Endothelial cell of umbilical vein (primary cell): ENCODE data around the gene SPACA7. TPM values are rescaled to one million over a fixed set of nuclear protein-coding genes. Genes with fewer than 3 reads are reported as not detected.

Experiments used
- BruUV-seq: library from RNA; stranded (reverse); fragments of 400-500 nt; replicated peaks from 2 replicates; lab custom pipeline; 2021; lab: Mats Ljungman, UMichigan
- CTCF ChIA-PET: fragments of 300-600, 350-600 bp; sonication (Branson Sonifier 250); formaldehyde crosslinking; loops from one replicate; lab custom pipeline; 2021; ENCODE audit warnings: antibody characterized with exemption, inconsistent platforms; lab: Charles Lee
- POLR2A ChIA-PET: fragments of 300-600, 350-600 bp; sonication (Branson Sonifier 250); formaldehyde crosslinking; loops from one replicate; lab custom pipeline; 2021; ENCODE audit warnings: antibody characterized with exemption, inconsistent platforms; lab: Charles Lee
- DNase-seq: peaks from one replicate; pipeline ENCODE4 v3.0.0-alpha.2; 2011; ENCODE audit warnings: low read depth, low spot score
- FAIRE-seq: peaks from 2 replicates; lab custom pipeline; 2011; peaks lifted over from hg19 to GRCh38; lab: Jason Lieb, UNC
- H2AFZ ChIP-seq: 2 replicates; pipeline ENCODE4 v1.6.0; 2012; ENCODE audit warnings: low read depth, low read length, control low read depth, inconsistent platforms
- H3K27ac ChIP-seq: 2 replicates; pipeline ENCODE4 v1.5.1; 2011; ENCODE audit warnings: low read depth, mild to moderate bottlenecking, control low read depth, low read length, moderate library complexity; ENCODE audit not compliant: insufficient read depth
- H3K27me3 ChIP-seq, 2 experiments: 2 replicates each; pipeline versions ENCODE4 v1.6.0 to v1.6.1; 2011; ENCODE audit warnings: low read length in 2 of 2, mixed read lengths in 1 of 2; ENCODE audit not compliant: control insufficient read depth in 2 of 2, insufficient read depth in 2 of 2
- H3K36me3 ChIP-seq, 2 experiments: 2 replicates in 1 of 2; 3 replicates in 1 of 2; pipeline ENCODE4 v1.5.1; 2011; ENCODE audit warnings: low read length in 2 of 2, mild to moderate bottlenecking in 1 of 2, moderate library complexity in 1 of 2; ENCODE audit not compliant: control insufficient read depth in 2 of 2, insufficient read depth in 2 of 2; ENCODE audit errors: extremely low read depth in 1 of 2
- H3K4me1 ChIP-seq: 3 replicates; pipeline ENCODE4 v1.5.1; 2011; ENCODE audit warnings: mild to moderate bottlenecking, low read length; ENCODE audit not compliant: control insufficient read depth, insufficient read depth; ENCODE audit errors: extremely low read depth
- H3K4me2 ChIP-seq: 2 replicates; pipeline ENCODE4 v1.6.1; 2011; ENCODE audit warnings: low read length, control low read depth, mixed read lengths; ENCODE audit not compliant: insufficient read depth
- H3K4me3 ChIP-seq, 3 experiments: fragments of 200-600 bp in 1 of 3; sonication (generic), shearing (Covaris generic) in 1 of 3; replicated peaks in 1 of 3; 2 replicates each; pipeline ENCODE4 v1.5.1; 2011 to 2016; ENCODE audit warnings: control low read depth in 3 of 3, low read length in 3 of 3, mild to moderate bottlenecking in 2 of 3, inconsistent platforms in 1 of 3, low read depth in 1 of 3, moderate library complexity in 1 of 3; ENCODE audit not compliant: insufficient read depth in 1 of 3
- H3K79me2 ChIP-seq: 2 replicates; pipeline ENCODE4 v1.6.0; 2012; ENCODE audit warnings: low read length, inconsistent platforms; ENCODE audit not compliant: control insufficient read depth, insufficient read depth
- H3K9ac ChIP-seq: replicated peaks from 2 replicates; pipeline ENCODE3; 2011; ENCODE audit warnings: low read length, control low read depth; ENCODE audit not compliant: insufficient read depth; ENCODE audit errors: extremely low read depth
- H3K9me1 ChIP-seq: replicated peaks from 3 replicates; pipeline ENCODE4 v1.6.0; 2011; ENCODE audit warnings: mild to moderate bottlenecking, low read length; ENCODE audit not compliant: control insufficient read depth, insufficient read depth; ENCODE audit errors: extremely low read depth
- H3K9me3 ChIP-seq: replicated peaks from 2 replicates; pipeline ENCODE4 v1.5.1; 2012; ENCODE audit warnings: low read length, inconsistent platforms; ENCODE audit not compliant: control insufficient read depth, insufficient read depth
- H4K20me1 ChIP-seq: replicated peaks from 2 replicates; pipeline ENCODE3; 2011; ENCODE audit warnings: mild to moderate bottlenecking, low read length; ENCODE audit not compliant: control insufficient read depth, insufficient read depth; ENCODE audit errors: extremely low read depth
- CTCF ChIP-seq, 2 donors: IDR thresholded peaks; 1 replicate in 1 of 2; 2 replicates in 1 of 2; pipeline ENCODE4 v1.5.1; 2011; ENCODE audit warnings: low read length in 2 of 2, mild to moderate bottlenecking in 2 of 2, moderate library complexity in 2 of 2, control low read depth in 1 of 2, inconsistent platforms in 1 of 2, low read depth in 1 of 2; ENCODE audit not compliant: insufficient read depth in 1 of 2; ENCODE audit errors: extremely low read depth in 1 of 2
- EZH2 ChIP-seq: IDR thresholded peaks from 2 replicates; pipeline ENCODE4 v1.6.1; 2012; ENCODE audit warnings: borderline replicate concordance, low read depth, mild to moderate bottlenecking, moderate library complexity, low read length, inconsistent platforms; ENCODE audit not compliant: severe bottlenecking
- FOS ChIP-seq: IDR thresholded peaks from 2 replicates; pipeline ENCODE4 v1.6.1; 2011; ENCODE audit warnings: mild to moderate bottlenecking, low read length, moderate library complexity, borderline replicate concordance; ENCODE audit not compliant: insufficient read depth
- GATA2 ChIP-seq: IDR thresholded peaks from 2 replicates; pipeline ENCODE4 v1.7.0; 2011; ENCODE audit warnings: low read depth, mild to moderate bottlenecking, moderate library complexity, mixed read lengths, low read length; ENCODE audit not compliant: insufficient read length, insufficient read depth
- JUN ChIP-seq: IDR thresholded peaks from 2 replicates; pipeline ENCODE4 v1.6.1; 2011; ENCODE audit warnings: borderline replicate concordance, low read depth; ENCODE audit not compliant: insufficient read length, insufficient read depth
- MAX ChIP-seq: IDR thresholded peaks from 2 replicates; pipeline ENCODE4 v1.6.1; 2011; ENCODE audit not compliant: insufficient read depth, insufficient read length
- MYC ChIP-seq: IDR thresholded peaks from one replicate; pipeline ENCODE4 v1.6.1; 2011; ENCODE audit warnings: mild to moderate bottlenecking, low read depth, low read length
- POLR2A ChIP-seq: IDR thresholded peaks from 2 replicates; pipeline ENCODE4 v1.6.1; 2012; ENCODE audit warnings: low read depth, mild to moderate bottlenecking, control low read depth, low read length
- POLR2AphosphoS5 ChIP-seq: IDR thresholded peaks from 2 replicates; pipeline ENCODE4 v1.6.1; 2012; ENCODE audit warnings: low read depth, mild to moderate bottlenecking, control low read depth, low read length, moderate library complexity; ENCODE audit not compliant: insufficient read depth
- dilution Hi-C: fragments of 300-500 bp; cut with MboI; formaldehyde crosslinking; loops from one replicate; pipeline ENCODE4 v1.15.0; 2019; ENCODE audit warnings: low sequenced_read_pairs; ENCODE audit not compliant: extremely low pct_ligation_motif_present
- intact Hi-C: fragments of 100-400 bp; cut with micrococcal nuclease; formaldehyde crosslinking; loops from one replicate; pipeline ENCODE4 v1.10.0; 2022
- polyA plus RNA-seq, 4 experiments: library from polyadenylated mRNA; depleted of rRNA in 3 of 4; stranded (reverse) in 3 of 4; unstranded in 1 of 4; fragments of >200 nt; gene quantifications; 2 replicates each; pipeline versions ENCODE4 v1.2.1 to v1.2.3, GENCODE V29; 2011 to 2012; ENCODE audit warnings: missing spikeins in 1 of 4
- total RNA-seq: library from RNA; stranded (reverse); gene quantifications from 2 replicates; pipeline ENCODE4 v1.2.3, GENCODE V29; 2021

Gene SPACA7
- total and polyA plus RNA-seq, 2 donors (not counting 3 experiments of a cell fraction or from before 2014, with no cell fraction given), result not detected

GRCh38 chr13:112351825-112352224, 24.3 kb upstream of the SPACA7 start:
- Histone ChIP-seq H4K20me1 (no peaks in the 10 kb centered on the region), H3K9ac (no peak overlapping the region), H3K79me2 (no peaks in the 10 kb centered on the region), H3K9me3 (no peaks in the 10 kb centered on the region), H3K4me3 (no peak overlapping the region), H3K9me1 (no peaks in the 10 kb centered on the region), H3K4me1 (no peaks in the 10 kb centered on the region), H3K36me3 (no peaks in the 10 kb centered on the region), H3K4me2 (no peak overlapping the region), H3K27ac (no peak overlapping the region), H3K27me3 (no peaks in the 10 kb centered on the region), H2AFZ (no peak overlapping the region)
- FAIRE-seq (no peak), DNase-seq (no peak)
- TF ChIP-seq MAX (no peak), MYC (no peak), JUN (no peak), EZH2 (no peak), CTCF (IDR thresholded peaks at IDR 0.05; ENCODE audit: extremely low read depth in 1 of 2, insufficient read depth in 1 of 2, low read depth in 1 of 2, low read length in 2 of 2) (no peak), POLR2A (no peak), POLR2AphosphoS5 (no peak), GATA2 (no peak), FOS (no peak)
- ChIA-PET POLR2A (no interaction called here), CTCF (no interaction called here)
- intact Hi-C loops, result no loop called here
- BruUV-seq, result no TSS peak
- dilution Hi-C loops, result no loop called here
